Measurements from ENCODE around the gene ZZZ3. TPM values are rescaled to one million over a fixed set of nuclear protein-coding genes. Genes with fewer than 3 reads are reported as not detected.
A peak's percentile ranks its signal among the peaks of the same experiment; 100 is the strongest.

The ZZZ3 gene
- total and polyA plus RNA-seq, 2 of the 8 experiments (the other 6 are each of a cell fraction or from before 2014, with no cell fraction given): 12.8 to 54.6 TPM

DNA sequence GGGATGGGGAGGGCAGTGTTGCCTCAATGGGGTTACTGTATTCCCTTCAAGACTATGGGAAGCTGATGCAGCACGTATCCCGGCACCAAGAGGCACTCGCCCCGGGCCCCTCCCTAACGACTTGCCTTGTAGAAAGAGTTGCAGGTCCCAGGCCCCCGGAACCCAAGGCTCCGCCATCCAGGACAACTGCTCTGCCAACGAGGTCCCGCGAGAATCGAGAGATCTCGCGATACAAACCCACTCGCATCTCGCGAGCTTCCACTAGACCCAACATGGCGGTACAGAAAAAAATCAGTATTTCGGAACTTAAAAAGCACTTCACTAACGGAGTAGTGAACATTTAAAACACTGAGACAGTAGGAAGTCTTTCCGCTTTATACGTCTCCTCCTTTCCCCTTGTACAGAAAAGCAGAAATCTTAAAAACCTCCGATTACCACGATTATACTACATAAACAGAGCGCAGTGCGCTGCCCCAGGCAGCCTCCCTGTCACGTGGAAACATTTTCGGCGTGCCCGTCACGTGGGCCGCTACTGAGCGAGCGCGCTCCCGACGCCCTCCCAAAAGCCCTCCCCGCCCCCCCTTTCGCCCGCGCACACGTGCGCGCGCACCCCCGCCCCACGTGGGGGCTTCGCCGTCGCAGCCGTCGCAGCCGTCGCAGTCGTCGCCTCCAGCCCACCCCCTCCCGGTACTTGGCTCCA lies at the start of gene ZZZ3 (continued):
- TF ChIP-seq SP1 (IDR thresholded peaks at IDR 0.05; ENCODE audit: low read depth, low read length) (no peak), KDM4A (IDR thresholded peaks at IDR 0.05; ENCODE audit: low read depth, low read length, severe bottlenecking) (peak; percentile 98), CHD1 (IDR thresholded peaks at IDR 0.05; ENCODE audit: low read depth, low read length) (no peak), BCL11A (IDR thresholded peaks at IDR 0.05; ENCODE audit: low read depth in 2 of 2, low read length in 2 of 2) (no peak), CBX5 (IDR thresholded peaks at IDR 0.05; ENCODE audit: low read depth, low read length) (no peak), CHD2 (IDR thresholded peaks at IDR 0.05; ENCODE audit: low read length) (peak; percentile 99), NRF1 (IDR thresholded peaks at IDR 0.05; ENCODE audit: low read depth, low read length) (0 out of 2 replicates have a peak, but pooled peaks have one; percentile 6), GABPA (IDR thresholded peaks at IDR 0.05; ENCODE audit: borderline replicate concordance, insufficient read depth, low read length) (no peak), RAD21 (IDR thresholded peaks at IDR 0.05 in 1 of 2, conservative IDR thresholded peaks at IDR 0.05 in 1 of 2; ENCODE audit: low read depth in 2 of 2, low read length in 2 of 2) (no peak), NANOG (IDR thresholded peaks at IDR 0.05; ENCODE audit: insufficient read depth, low read depth, low read length, poor library complexity, severe bottlenecking) (no peak), PHF8 (conservative IDR thresholded peaks at IDR 0.05; ENCODE audit: low read depth, low read length) (peak; percentile 72), RFX5 (IDR thresholded peaks at IDR 0.05; ENCODE audit: borderline replicate concordance, low read depth, low read length) (no peak), KDM5A (IDR thresholded peaks at IDR 0.05; ENCODE audit: low read length) (peak; percentile 86), JUN (IDR thresholded peaks at IDR 0.05; ENCODE audit: low read depth, low read length) (no peak), SP2 (IDR thresholded peaks at IDR 0.05; ENCODE audit: low read length) (no peak), SIX5 (IDR thresholded peaks at IDR 0.05; ENCODE audit: low read depth, low read length) (no peak), TAF1 (IDR thresholded peaks at IDR 0.05; ENCODE audit: low read depth, low read length) (peak; percentile 97), HDAC6 (IDR thresholded peaks at IDR 0.05; ENCODE audit: low read depth, low read length) (no peak), BACH1 (IDR thresholded peaks at IDR 0.05; ENCODE audit: low read length) (no peak; the same call in 1 of the 2 replicates), RBBP5 (IDR thresholded peaks at IDR 0.05; ENCODE audit: borderline replicate concordance, low read depth, low read length) (peak; percentile 76; the same call in 1 of the 2 replicates), MAFK (IDR thresholded peaks at IDR 0.05; ENCODE audit: low read depth, low read length) (no peak)
- TF ChIP-seq, protein P1, sequence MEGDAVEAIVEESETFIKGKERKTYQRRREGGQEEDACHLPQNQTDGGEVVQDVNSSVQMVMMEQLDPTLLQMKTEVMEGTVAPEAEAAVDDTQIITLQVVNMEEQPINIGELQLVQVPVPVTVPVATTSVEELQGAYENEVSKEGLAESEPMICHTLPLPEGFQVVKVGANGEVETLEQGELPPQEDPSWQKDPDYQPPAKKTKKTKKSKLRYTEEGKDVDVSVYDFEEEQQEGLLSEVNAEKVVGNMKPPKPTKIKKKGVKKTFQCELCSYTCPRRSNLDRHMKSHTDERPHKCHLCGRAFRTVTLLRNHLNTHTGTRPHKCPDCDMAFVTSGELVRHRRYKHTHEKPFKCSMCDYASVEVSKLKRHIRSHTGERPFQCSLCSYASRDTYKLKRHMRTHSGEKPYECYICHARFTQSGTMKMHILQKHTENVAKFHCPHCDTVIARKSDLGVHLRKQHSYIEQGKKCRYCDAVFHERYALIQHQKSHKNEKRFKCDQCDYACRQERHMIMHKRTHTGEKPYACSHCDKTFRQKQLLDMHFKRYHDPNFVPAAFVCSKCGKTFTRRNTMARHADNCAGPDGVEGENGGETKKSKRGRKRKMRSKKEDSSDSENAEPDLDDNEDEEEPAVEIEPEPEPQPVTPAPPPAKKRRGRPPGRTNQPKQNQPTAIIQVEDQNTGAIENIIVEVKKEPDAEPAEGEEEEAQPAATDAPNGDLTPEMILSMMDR (IDR thresholded peaks at IDR 0.05; ENCODE audit: control extremely low read depth in 1 of 3, insufficient read depth in 1 of 3, low read depth in 1 of 3, low read length in 3 of 3): no peak

Measured in H1 (cell line).